MM.1S (cell line): ENCODE results near the gene PRF1.

ENCODE experiments used
- DNase-seq: peaks from one replicate; pipeline ENCODE4 v3.0.0-alpha.2; 2015
- H2AFZ ChIP-seq: fragments of 300-600 bp; sonication (generic); 2 replicates; pipeline ENCODE4 v1.6.0; 2016; ENCODE audit warnings: antibody characterized with exemption, low read length
- H3F3A ChIP-seq: fragments of 300-600 bp; sonication (generic); 2 replicates; pipeline ENCODE4 v1.6.1; 2016; ENCODE audit warnings: mild to moderate bottlenecking, antibody characterized with exemption, low read length, moderate library complexity, mixed read lengths; ENCODE audit not compliant: insufficient read depth
- H3K27ac ChIP-seq: fragments of 300-600 bp; sonication (generic); 2 replicates; pipeline ENCODE4 v1.5.1; 2016; ENCODE audit warnings: mild to moderate bottlenecking, low read length
- H3K27me3 ChIP-seq: fragments of 300-600 bp; sonication (generic); replicated peaks from 2 replicates; pipeline ENCODE4 v1.6.0; 2016; ENCODE audit warnings: low read length; ENCODE audit not compliant: insufficient read depth
- H3K36me3 ChIP-seq: fragments of 300-600 bp; sonication (generic); replicated peaks from 2 replicates; pipeline ENCODE4 v1.6.1; 2016; ENCODE audit warnings: mild to moderate bottlenecking, low read length, mixed read lengths; ENCODE audit not compliant: insufficient read depth
- H3K4me1 ChIP-seq: fragments of 300-600 bp; sonication (generic); 2 replicates; pipeline ENCODE4 v1.6.1; 2016; ENCODE audit warnings: low read length, mixed read lengths
- H3K4me2 ChIP-seq: fragments of 300-600 bp; sonication (generic); 2 replicates; pipeline ENCODE4 v1.6.0; 2016; ENCODE audit warnings: low read depth, low read length
- H3K4me3 ChIP-seq: fragments of 300-600 bp; sonication (generic); 2 replicates; pipeline ENCODE4 v1.5.1; 2016; ENCODE audit warnings: low read length, mixed read lengths
- H3K79me2 ChIP-seq: fragments of 300-600 bp; sonication (generic); 2 replicates; pipeline ENCODE4 v1.6.1; 2016; ENCODE audit warnings: mixed run types, low read length, mixed read lengths
- H3K9ac ChIP-seq: fragments of 300-600 bp; sonication (generic); 2 replicates; pipeline ENCODE4 v1.6.1; 2016; ENCODE audit warnings: low read length, mixed read lengths
- H3K9me2 ChIP-seq: fragments of 300-600 bp; sonication (generic); replicated peaks from 2 replicates; pipeline ENCODE4 v1.6.1; 2016; ENCODE audit warnings: mild to moderate bottlenecking, low read length, mixed read lengths; ENCODE audit not compliant: insufficient read depth
- H3K9me3 ChIP-seq: fragments of 300-600 bp; sonication (generic); replicated peaks from 2 replicates; pipeline ENCODE4 v1.6.1; 2016; ENCODE audit warnings: mild to moderate bottlenecking, low read length, mixed read lengths; ENCODE audit not compliant: insufficient read depth
- H4K20me1 ChIP-seq: fragments of 300-600 bp; sonication (generic); 2 replicates; pipeline ENCODE4 v1.6.1; 2016; ENCODE audit warnings: mild to moderate bottlenecking, low read length, moderate library complexity, mixed read lengths; ENCODE audit not compliant: insufficient read depth
- EZH2 ChIP-seq: fragments of 300-600 bp; sonication (generic); optimal IDR thresholded peaks from 2 replicates; pipeline ENCODE3; 2017; ENCODE audit warnings: low read depth, mild to moderate bottlenecking, antibody characterized with exemption, low read length, mixed read lengths
- EZH2phosphoT487 ChIP-seq: fragments of 300-600 bp; sonication (generic); IDR thresholded peaks from 2 replicates; pipeline ENCODE4 v1.6.1; 2018; ENCODE audit warnings: antibody characterized with exemption, low read length
- TF ChIP-seq, protein P1 (sequence below): fragments of 300-600 bp; sonication (generic); IDR thresholded peaks from 2 replicates; pipeline ENCODE4 v1.5.1; 2016; ENCODE audit warnings: antibody characterized with exemption, low read length, mixed read lengths

The PRF1 gene

DNA sequence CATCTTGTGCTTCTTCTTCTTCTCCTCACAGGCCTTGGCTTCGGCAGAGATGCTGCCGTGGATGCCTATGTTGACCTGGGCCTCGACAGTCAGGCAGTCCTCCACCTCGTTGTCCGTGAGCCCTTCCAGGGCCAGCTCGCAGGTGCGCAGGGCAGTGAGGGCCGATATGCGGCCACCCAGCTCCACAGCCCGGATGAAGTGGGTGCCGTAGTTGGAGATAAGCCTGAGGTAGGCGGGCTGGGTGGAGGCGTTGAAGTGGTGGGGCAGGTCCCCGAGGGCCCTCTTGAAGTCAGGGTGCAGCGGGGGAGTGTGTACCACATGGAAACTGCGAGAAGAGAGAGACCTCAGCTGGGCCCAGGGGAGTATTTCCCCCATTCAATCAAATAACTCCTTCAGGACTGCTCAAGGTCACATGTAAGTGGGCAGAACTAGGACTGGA is 3.7 kb downstream of the PRF1 start:
- DNase-seq, result no peak
- no peaks in the 10 kb centered on the region for H3F3A ChIP-seq

DNA sequence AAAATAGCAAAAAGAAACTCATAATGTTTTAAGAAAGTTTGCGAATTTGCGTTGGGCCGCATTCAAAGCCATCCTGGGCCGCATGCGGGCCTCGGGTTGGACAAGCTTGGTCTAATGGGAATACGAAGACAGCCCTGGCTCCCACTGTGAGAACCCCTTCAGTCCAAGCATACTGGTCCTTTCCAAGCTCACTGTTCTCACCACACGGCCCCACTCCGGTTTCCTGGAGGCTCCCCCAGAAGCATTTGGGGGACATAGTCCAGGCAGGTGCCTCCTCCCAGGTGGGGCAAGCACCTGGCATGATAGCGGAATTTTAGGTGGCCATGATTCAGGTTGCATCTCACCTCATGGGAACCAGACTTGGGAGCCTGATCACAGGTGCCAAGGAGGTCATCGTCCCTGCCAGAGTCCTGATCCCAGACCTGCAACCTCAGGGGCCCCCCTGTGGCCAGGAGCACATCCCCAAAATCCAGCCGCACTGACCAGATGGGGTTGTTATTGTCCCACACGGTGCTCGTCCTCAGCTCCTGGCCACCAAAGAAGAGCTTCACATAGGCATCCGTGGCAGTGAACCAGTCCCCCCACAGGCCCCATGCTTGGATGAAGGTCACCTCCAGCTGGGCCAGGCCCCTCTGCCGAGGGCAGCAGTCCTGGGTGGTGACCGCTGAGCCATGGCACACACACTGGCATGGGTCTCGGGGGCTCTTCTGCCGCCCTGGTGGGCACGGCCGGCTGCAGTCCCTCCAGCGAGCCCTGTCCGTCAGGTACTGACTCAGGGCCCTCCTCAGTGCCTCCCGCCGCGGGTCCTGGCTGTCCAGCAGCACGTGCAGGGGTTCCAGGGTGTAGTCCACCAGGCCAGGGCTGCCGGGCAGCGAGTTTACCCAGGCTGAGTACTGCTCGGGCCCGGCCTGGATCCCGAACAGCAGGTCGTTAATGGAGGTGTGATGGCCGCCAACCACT is 4.4 kb downstream of the PRF1 start:
- Histone ChIP-seq H3F3A (no peaks in the 10 kb centered on the region), H3K9me2 (no peaks in the 10 kb centered on the region), H3K79me2 (no peaks in the 10 kb centered on the region), H4K20me1 (no peaks in the 10 kb centered on the region), H3K9ac (no peak overlapping the region), H3K36me3 (no peaks in the 10 kb centered on the region), H2AFZ (no peak overlapping the region), H3K27ac (no peak overlapping the region), H3K4me1 (no peaks in the 10 kb centered on the region), H3K4me2 (no peak overlapping the region), H3K9me3 (no peaks in the 10 kb centered on the region), H3K4me3 (no peak overlapping the region), H3K27me3 (no peaks in the 10 kb centered on the region)
- no peak for DNase-seq
- no peak for TF ChIP-seq EZH2
- TF ChIP-seq, protein P1, sequence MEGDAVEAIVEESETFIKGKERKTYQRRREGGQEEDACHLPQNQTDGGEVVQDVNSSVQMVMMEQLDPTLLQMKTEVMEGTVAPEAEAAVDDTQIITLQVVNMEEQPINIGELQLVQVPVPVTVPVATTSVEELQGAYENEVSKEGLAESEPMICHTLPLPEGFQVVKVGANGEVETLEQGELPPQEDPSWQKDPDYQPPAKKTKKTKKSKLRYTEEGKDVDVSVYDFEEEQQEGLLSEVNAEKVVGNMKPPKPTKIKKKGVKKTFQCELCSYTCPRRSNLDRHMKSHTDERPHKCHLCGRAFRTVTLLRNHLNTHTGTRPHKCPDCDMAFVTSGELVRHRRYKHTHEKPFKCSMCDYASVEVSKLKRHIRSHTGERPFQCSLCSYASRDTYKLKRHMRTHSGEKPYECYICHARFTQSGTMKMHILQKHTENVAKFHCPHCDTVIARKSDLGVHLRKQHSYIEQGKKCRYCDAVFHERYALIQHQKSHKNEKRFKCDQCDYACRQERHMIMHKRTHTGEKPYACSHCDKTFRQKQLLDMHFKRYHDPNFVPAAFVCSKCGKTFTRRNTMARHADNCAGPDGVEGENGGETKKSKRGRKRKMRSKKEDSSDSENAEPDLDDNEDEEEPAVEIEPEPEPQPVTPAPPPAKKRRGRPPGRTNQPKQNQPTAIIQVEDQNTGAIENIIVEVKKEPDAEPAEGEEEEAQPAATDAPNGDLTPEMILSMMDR, result no peak
- no peak for TF ChIP-seq EZH2phosphoT487

More for the DNA sequence above, 3.7 kb downstream of the PRF1 start:
- TF ChIP-seq, protein P1, result no peak
- TF ChIP-seq EZH2phosphoT487 (no peak), EZH2 (no peak)
- Histone ChIP-seq H4K20me1 (no peaks in the 10 kb centered on the region), H3K27me3 (no peaks in the 10 kb centered on the region), H3K79me2 (no peaks in the 10 kb centered on the region), H2AFZ (no peak overlapping the region), H3K4me1 (no peaks in the 10 kb centered on the region), H3K9ac (no peak overlapping the region), H3K4me3 (no peak overlapping the region), H3K9me3 (no peaks in the 10 kb centered on the region), H3K4me2 (no peak overlapping the region), H3K27ac (no peak overlapping the region), H3K9me2 (no peaks in the 10 kb centered on the region), H3K36me3 (no peaks in the 10 kb centered on the region)

DNA sequence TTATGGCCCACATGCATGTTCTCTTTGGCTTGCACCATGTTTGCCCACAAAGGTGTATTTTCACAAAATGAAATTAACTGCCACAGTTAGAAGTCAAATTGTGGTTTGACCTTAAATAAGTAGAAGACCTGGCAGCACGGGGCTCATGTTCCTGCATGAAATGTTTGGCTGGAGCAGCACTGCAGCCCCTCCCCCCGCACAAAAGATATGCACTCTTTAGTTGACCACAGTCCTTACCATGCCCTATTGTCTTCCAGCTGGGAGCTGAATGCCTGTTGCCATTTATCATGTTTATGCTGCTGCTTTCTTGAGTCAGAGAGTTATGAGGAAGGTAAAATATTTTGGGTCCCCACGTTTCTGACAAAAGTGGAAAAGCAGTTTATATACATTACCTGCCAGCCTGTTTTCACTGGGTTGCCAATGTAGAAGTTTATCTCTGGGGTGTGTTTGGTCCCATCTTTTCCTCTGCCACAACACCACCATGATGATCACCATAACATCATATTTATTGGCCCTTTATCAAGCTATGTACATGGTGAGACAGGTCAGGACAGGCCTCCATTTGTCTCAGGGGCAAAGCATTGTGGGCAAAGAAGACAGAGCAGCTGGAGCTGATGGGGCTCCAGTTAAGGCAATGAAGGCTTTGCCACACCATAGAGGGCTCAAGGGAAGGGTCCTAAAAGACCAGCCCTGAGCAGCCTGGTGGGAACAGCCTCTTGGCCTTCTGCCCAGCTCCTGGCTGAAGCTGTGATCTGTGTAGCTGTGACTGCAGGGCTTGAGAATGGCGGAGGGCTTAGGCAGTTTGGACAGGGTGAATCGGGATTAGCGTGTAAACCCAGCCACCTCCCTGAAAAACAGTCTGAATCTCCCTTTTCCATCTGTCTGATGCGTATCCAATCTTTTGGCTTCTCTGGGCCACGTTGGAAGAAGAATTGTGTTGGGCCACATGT is 5.4 kb downstream of the PRF1 start:
- H3K4me1 ChIP-seq, result no peaks in the 10 kb centered on the region
- no peak overlapping the region for H3K4me2 ChIP-seq
- no peaks in the 10 kb centered on the region for H3K9me3 ChIP-seq

More for the DNA sequence above, 5.4 kb downstream of the PRF1 start:
- Histone ChIP-seq H3K9ac (no peak overlapping the region), H3K36me3 (no peaks in the 10 kb centered on the region), H3F3A (no peaks in the 10 kb centered on the region), H3K79me2 (no peaks in the 10 kb centered on the region), H3K4me3 (no peak overlapping the region), H3K9me2 (no peaks in the 10 kb centered on the region), H3K27me3 (no peaks in the 10 kb centered on the region), H4K20me1 (no peaks in the 10 kb centered on the region), H2AFZ (no peak overlapping the region), H3K27ac (no peak overlapping the region)
- no peak for DNase-seq
- TF ChIP-seq EZH2phosphoT487, result no peak
- TF ChIP-seq EZH2, result no peak
- TF ChIP-seq, protein P1, result no peak
